Stomach (tissue), 9 donors: Measurements from ENCODE around the gene LRGUK. TPM values are rescaled to one million over a fixed set of nuclear protein-coding genes. Genes with fewer than 3 reads are reported as not detected.

Experiments
- DNase-seq, 2 donors: peaks; one replicate each; pipeline versions ENCODE4 v3.0.0 to v3.0.0-alpha.2; 2013 to 2019
- H3K27ac ChIP-seq, 5 donors: fragments of 200-600 bp in 4 of 5; sonication (generic) in 4 of 5; one replicate each; pipeline ENCODE4 v1.5.1; 2013 to 2019; ENCODE audit warnings: mild to moderate bottlenecking in 1 of 5, moderate library complexity in 1 of 5
- H3K27me3 ChIP-seq, 3 donors: fragments of 200-600 bp; sonication (generic); one replicate each; pipeline ENCODE4 v1.5.1; 2017 to 2019; ENCODE audit warnings: mixed run types in 1 of 3
- H3K36me3 ChIP-seq, 4 donors: fragments of 200-600 bp; sonication (generic); 1 replicate in 3 of 4; 2 replicates in 1 of 4; pipeline ENCODE4 v1.5.1; 2016 to 2019
- H3K4me1 ChIP-seq, 4 donors: fragments of 200-600 bp; sonication (generic); one replicate each; pipeline ENCODE4 v1.5.1; 2016 to 2019
- H3K4me3 ChIP-seq, 4 donors: fragments of 200-600 bp; sonication (generic) in 3 of 4; one replicate each; pipeline ENCODE4 v1.5.1; 2016 to 2019; ENCODE audit warnings: mild to moderate bottlenecking in 1 of 4
- H3K9me3 ChIP-seq, 4 donors: fragments of 200-600 bp; sonication (generic); one replicate each; pipeline ENCODE4 v1.5.1; 2016 to 2019
- CTCF ChIP-seq, 7 experiments: fragments of 450-650 bp in 4 of 7; fragments of 200-600 bp in 3 of 7; sonication (generic) in 3 of 7; IDR thresholded peaks; one replicate each; pipeline ENCODE4 v1.5.1; 2016 to 2019; ENCODE audit warnings: antibody characterized with exemption in 7 of 7, control low read depth in 2 of 7, mild to moderate bottlenecking in 1 of 7
- EP300 ChIP-seq: sonication (generic); formaldehyde crosslinking; IDR thresholded peaks from one replicate; pipeline ENCODE4 v1.6.1; 2017; ENCODE audit warnings: antibody characterized with exemption
- POLR2A ChIP-seq, 4 donors: fragments of 450-650 bp; IDR thresholded peaks; one replicate each; pipeline ENCODE4 v1.6.1; 2016; ENCODE audit warnings: antibody characterized with exemption in 4 of 4, control low read depth in 2 of 4, mild to moderate bottlenecking in 1 of 4, moderate library complexity in 1 of 4
- POLR2AphosphoS5 ChIP-seq, 3 donors: sonication (generic); formaldehyde crosslinking; IDR thresholded peaks; one replicate each; pipeline ENCODE4 v1.6.1; 2016; ENCODE audit warnings: antibody characterized with exemption in 3 of 3
- WGBS, 5 donors: extraction: QIAGEN DNeasy Blood & Tissue Kit in 3 of 5; methylation state at CpG; one replicate each; pipeline versions ENCODE4 v1.1.5 to v1.1.7; 2013 to 2018; 5-methylcytosine and 5-hydroxymethylcytosine counted together
- intact Hi-C: fragments of 100-400 bp; cut with DNase I; formaldehyde crosslinking; loops from one replicate; pipeline ENCODE4 v1.15.1; 2023; ENCODE audit warnings: low total_unique reads
- polyA plus RNA-seq, 3 donors: library from polyadenylated mRNA; stranded (reverse); fragments of 200-250 nt; gene quantifications; one replicate each; pipeline ENCODE4 v1.2.3, GENCODE V29; 2013
- total RNA-seq, 5 donors: library from RNA; depleted of rRNA; stranded (reverse); fragments of >200 nt; gene quantifications; one replicate each; pipeline versions ENCODE4 v1.1.0 to v1.2.3, GENCODE V29; 2014 to 2016
- donor health status: healthy with polysubstance abuse.
- donor health status: Bipolar disorder and iron deficiency.
- donor health status: healthy.

The LRGUK gene
- total and polyA plus RNA-seq, 8 donors = 0.10 to 4.1 (median 1.5) TPM; not detected in 3

- no peak overlapping the region for H3K4me3 ChIP-seq
- no peak overlapping the region for H3K27ac ChIP-seq
- no peaks in the 10 kb centered on the region for H3K27me3 ChIP-seq
- 83 to 100% (median 86%) methylated on average over 4 to 16 of the region's 16 CpGs for WGBS, 5 donors
- TF ChIP-seq CTCF (IDR thresholded peaks at IDR 0.05) (no peak), POLR2AphosphoS5 (IDR thresholded peaks at IDR 0.05) (no peak), EP300 (no peak)
- DNase-seq = no peak
- no peaks in the 10 kb centered on the region for H3K4me1 ChIP-seq
- H3K36me3 ChIP-seq = no peaks in the 10 kb centered on the region
- intact Hi-C loops = no loop called here
- H3K9me3 ChIP-seq = no peaks in the 10 kb centered on the region
Observed at GRCh38 chr7:134209322-134210015, 82.3 kb downstream of the LRGUK start.

- no peaks in the 10 kb centered on the region for H3K9me3 ChIP-seq
- H3K27me3 ChIP-seq = no peaks in the 10 kb centered on the region
- no peak for DNase-seq
- H3K36me3 ChIP-seq = no peaks in the 10 kb centered on the region
- no peak for TF ChIP-seq CTCF (IDR thresholded peaks at IDR 0.05)
- no peak for TF ChIP-seq EP300
- no peak for TF ChIP-seq POLR2AphosphoS5 (IDR thresholded peaks at IDR 0.05)
- no peak for TF ChIP-seq POLR2A (IDR thresholded peaks at IDR 0.05)
- intact Hi-C loops = no loop called here
- no peak overlapping the region for H3K4me3 ChIP-seq
- H3K27ac ChIP-seq = no peak overlapping the region
- H3K4me1 ChIP-seq = no peaks in the 10 kb centered on the region
- WGBS, 5 donors = 94 to 96% (median 95%) methylated on average over 8 of the region's 8 CpGs
Observed at GRCh38 chr7:134210227-134210626, 83.1 kb downstream of the LRGUK start.

GRCh38 chr7:134210976-134211663 lies 84.0 kb downstream of the LRGUK start:
- Histone ChIP-seq H3K4me3 (no peak overlapping the region), H3K27me3 (no peaks in the 10 kb centered on the region), H3K27ac (no peak overlapping the region), H3K4me1 (no peaks in the 10 kb centered on the region), H3K36me3 (no peaks in the 10 kb centered on the region), H3K9me3 (no peaks in the 10 kb centered on the region)
- DNase-seq = no peak
- 84 to 95% (median 89%) methylated on average over 7 of the region's 7 CpGs for WGBS, 5 donors
- TF ChIP-seq EP300 (no peak), POLR2AphosphoS5 (IDR thresholded peaks at IDR 0.05) (no peak), CTCF (IDR thresholded peaks at IDR 0.05) (no peak), POLR2A (IDR thresholded peaks at IDR 0.05) (no peak)
- intact Hi-C loops = no loop called here

- no peaks in the 10 kb centered on the region for H3K9me3 ChIP-seq
- TF ChIP-seq POLR2AphosphoS5 (IDR thresholded peaks at IDR 0.05) (no peak), EP300 (no peak), POLR2A (IDR thresholded peaks at IDR 0.05) (no peak), CTCF (IDR thresholded peaks at IDR 0.05) (no peak)
- no peaks in the 10 kb centered on the region for H3K27me3 ChIP-seq
- no peaks in the 10 kb centered on the region for H3K4me1 ChIP-seq
- DNase-seq = no peak
- H3K4me3 ChIP-seq = no peak overlapping the region
- intact Hi-C loops = no loop called here
- H3K36me3 ChIP-seq = no peaks in the 10 kb centered on the region
- H3K27ac ChIP-seq = no peak overlapping the region
Observed at GRCh38 chr7:134211817-134212216, 84.7 kb downstream of the LRGUK start.
